Subcutaneous adipose tissue (tissue), 4 donors: Measurements from ENCODE around the gene ARFGEF2. TPM values are rescaled to one million over a fixed set of nuclear protein-coding genes. Genes with fewer than 3 reads are reported as not detected.

Source experiments
- CTCF ChIP-seq: fragments of 450-650 bp; IDR thresholded peaks from one replicate; pipeline ENCODE4 v1.5.1; 2016; ENCODE audit warnings: low read depth, mild to moderate bottlenecking, control low read depth, antibody characterized with exemption, moderate library complexity
- total RNA-seq, 4 donors: library from RNA; depleted of rRNA; stranded (reverse); fragments of >200 nt; gene quantifications; one replicate each; pipeline ENCODE4 v1.1.0, GENCODE V29; 2016

The ARFGEF2 gene
- total RNA-seq, 4 donors from 2014 or later, result 30.8 to 40.1 (median 35.5) TPM

- TF ChIP-seq CTCF, result no peak
Observed at GRCh38 chr20:48942730-48943129, 21.2 kb downstream of the ARFGEF2 start.

- no peak for TF ChIP-seq CTCF
Observed at GRCh38 chr20:48944663-48945297, 23.3 kb downstream of the ARFGEF2 start.

GRCh38 chr20:48945840-48946514 is 24.5 kb downstream of the ARFGEF2 start:
- no peak for TF ChIP-seq CTCF

GRCh38 chr20:48948612-48949011 is 27.1 kb downstream of the ARFGEF2 start:
- no peak for TF ChIP-seq CTCF

GRCh38 chr20:48949304-48950170 is 28.0 kb downstream of the ARFGEF2 start:
- TF ChIP-seq CTCF, result no peak

GRCh38 chr20:48951041-48951440 is 29.5 kb downstream of the ARFGEF2 start:
- TF ChIP-seq CTCF, result no peak

- no peak for TF ChIP-seq CTCF
Observed at GRCh38 chr20:48951646-48952045, 30.1 kb downstream of the ARFGEF2 start.
